Heart left ventricle (tissue), 16 donors: ENCODE data around the gene AFMID. TPM values are rescaled to one million over a fixed set of nuclear protein-coding genes. Genes with fewer than 3 reads are reported as not detected.

Source experiments
- ATAC-seq, 4 donors: fragments of 200-7000 bp; cut with Tn5 transposase; one replicate each; pipeline ENCODE4 v1.9.1; 2020 to 2022; ENCODE audit warnings: moderate library complexity in 4 of 4, mild to moderate bottlenecking in 3 of 4, moderate number of reproducible peaks in 1 of 4
- DNase-seq, 5 donors: peaks; one replicate each; pipeline ENCODE4 v3.0.0-alpha.2; 2020
- H3K27ac ChIP-seq, 12 donors: fragments of 200-600 bp; sonication (generic) in 4 of 12; one replicate each; pipeline versions ENCODE4 v1.5.0 to v1.8.0; 2016 to 2022; ENCODE audit warnings: mild to moderate bottlenecking in 2 of 12
- H3K27me3 ChIP-seq, 9 donors: fragments of 200-600 bp; sonication (generic) in 2 of 9; one replicate each; pipeline versions ENCODE4 v1.5.1 to v1.8.0; 2016 to 2022; ENCODE audit warnings: mild to moderate bottlenecking in 3 of 9
- H3K36me3 ChIP-seq, 9 donors: fragments of 200-600 bp; sonication (generic) in 2 of 9; one replicate each; pipeline versions ENCODE4 v1.5.0 to v1.8.0; 2018 to 2022; ENCODE audit warnings: mild to moderate bottlenecking in 2 of 9
- H3K4me1 ChIP-seq, 12 donors: fragments of 200-600 bp; sonication (generic) in 4 of 12; one replicate each; pipeline versions ENCODE4 v1.5.0 to v1.8.0; 2016 to 2022; ENCODE audit warnings: mild to moderate bottlenecking in 3 of 12
- H3K4me3 ChIP-seq, 12 donors: fragments of 200-600 bp; sonication (generic) in 4 of 12; one replicate each; pipeline versions ENCODE4 v1.5.0 to v1.8.0; 2017 to 2022; ENCODE audit warnings: mild to moderate bottlenecking in 9 of 12, moderate library complexity in 4 of 12
- H3K9me3 ChIP-seq, 12 donors: fragments of 200-600 bp; sonication (generic) in 4 of 12; one replicate each; pipeline versions ENCODE4 v1.5.0 to v1.8.0; 2016 to 2022; ENCODE audit warnings: mild to moderate bottlenecking in 1 of 12
- CTCF ChIP-seq, 12 donors: fragments of 200-600 bp; sonication (generic) in 4 of 12; IDR thresholded peaks; one replicate each; pipeline versions ENCODE4 v1.5.0 to v1.8.0; 2018 to 2022; ENCODE audit warnings: antibody characterized with exemption in 12 of 12, mild to moderate bottlenecking in 5 of 12
- POLR2A ChIP-seq, 2 donors: fragments of 450-650 bp; IDR thresholded peaks; one replicate each; pipeline ENCODE4 v1.6.1; 2017; ENCODE audit warnings: antibody characterized with exemption in 2 of 2, mild to moderate bottlenecking in 2 of 2, moderate library complexity in 2 of 2
- WGBS, 4 donors: extraction: QIAGEN DNeasy Blood & Tissue Kit in 2 of 4; methylation state at CpG; one replicate each; pipeline versions ENCODE4 v1.1.5 to v1.1.7; 2013 to 2018; 5-methylcytosine and 5-hydroxymethylcytosine counted together
- intact Hi-C, 10 donors: fragments of 100-400 bp; cut with DNase I; formaldehyde crosslinking; loops; one replicate each; pipeline versions ENCODE4 v1.11.1 to v1.14.2; 2022
- polyA plus RNA-seq, 2 donors: library from polyadenylated mRNA; stranded (reverse); fragments of 200-250 nt; gene quantifications; one replicate each; pipeline ENCODE4 v1.2.3, GENCODE V29; 2013
- total RNA-seq, 9 donors: library from RNA; depleted of rRNA in 2 of 9; stranded (reverse); fragments of >200 nt in 2 of 9; fragmentation: NEBNext Ultra II Directional in 3 of 9; extraction: Animal tissue kit (Norgen Biotek cat#: 25700) in 3 of 9; gene quantifications; one replicate each; pipeline versions ENCODE4 v1.1.0 to v1.2.4, GENCODE V29; 2016 to 2023
- donor health status: ischemic (EF 13 %, LVEDD 7.1; RV severe dilation, severe dysfunction).
- donor health status: healthy with polysubstance abuse.
- donor health status: DM: no; HTN: yes; CAD: no.
- donor health status: DM: no; HTN: no; CAD: no.
- donor health status: ischemic (EF 25% LVEDD 6.9; RV normal size, moderate dysfunction).
- donor health status: ischemic (EF 25% LVEDD 5.7; RV mildly dilated, moderate dysfunction).
- donor health status: healthy.
- donor health status: DM: yes; HTN: yes; CAD: no.
- donor health status: ischemic (EF 35%, LVEDD 5.7; RV mildly dilated, moderate dysfunction).
- donor health status: nonischemic (EF 11% LVEDD 7.7; RV severe dilation, severe dysfunction).
- donor health status: DM: yes; HTN: yes; CAD: no.
- donor health status: PGD.
- donor health status: ischemic (EF 29% LVEDD 5.4; RV normal size, mild dysfunction).
- donor health status: nonischemic (EF 23%, LVEDD 6.1; RV moderate dilation, normal function).

AFMID gene
- total and polyA plus RNA-seq, 11 donors = 12.8 to 86.6 (median 30.2) TPM

- WGBS, 4 donors = 89 to 94% (median 92%) methylated on average over 6 of the region's 6 CpGs
- no peaks in the 10 kb centered on the region for H3K9me3 ChIP-seq
- peaks cover 0 to 8% (median 0%) of the 10 kb centered on the region in 12 donors for H3K4me1 ChIP-seq
- H3K36me3 ChIP-seq = peaks cover 0 to 44% (median 11%) of the 10 kb centered on the region in 9 donors
- intact Hi-C loops = no loop called here
- H3K4me3 ChIP-seq = no peak overlapping the region
- DNase-seq (no peak), ATAC-seq (no peak)
- no peak overlapping the region for H3K27ac ChIP-seq
- H3K27me3 ChIP-seq = no peaks in the 10 kb centered on the region
- TF ChIP-seq CTCF (IDR thresholded peaks at IDR 0.05) (no peak), POLR2A (IDR thresholded peaks at IDR 0.05) (no peak)
These were observed 13.3 kb downstream of the AFMID start for GRCh38 chr17:78200451-78200850.

GRCh38 chr17:78202666-78203065, 15.5 kb downstream of the AFMID start:
- peak overlapping the region in 6 of 12 donors; percentile 14 to 49 (median 25) for H3K27ac ChIP-seq
- ATAC-seq = peak in 3 of 4 donors; percentile 43 to 57 (median 55)

GRCh38 chr17:78204387-78205123, 17.4 kb downstream of the AFMID start:
- ATAC-seq = no peak
- Histone ChIP-seq H3K36me3 (peaks cover 0 to 28% (median 0%) of the 10 kb centered on the region in 9 donors), H3K9me3 (no peaks in the 10 kb centered on the region), H3K27ac (no peak overlapping the region), H3K27me3 (no peaks in the 10 kb centered on the region), H3K4me1 (peaks cover 0 to 8% (median 0%) of the 10 kb centered on the region in 12 donors), H3K4me3 (no peak overlapping the region)
- TF ChIP-seq POLR2A (IDR thresholded peaks at IDR 0.05) = no peak
- TF ChIP-seq CTCF (IDR thresholded peaks at IDR 0.05) = no peak
- intact Hi-C loops = no loop called here
- WGBS, 4 donors = 92 to 96% (median 95%) methylated on average over 18 to 22 of the region's 22 CpGs
- no peak for DNase-seq

More at GRCh38 chr17:78202666-78203065, 15.5 kb downstream of the AFMID start:
- 48 to 86% (median 79%) methylated on average over 8 of the region's 8 CpGs for WGBS, 4 donors
- no peak for TF ChIP-seq CTCF (IDR thresholded peaks at IDR 0.05)
- no peak for TF ChIP-seq POLR2A (IDR thresholded peaks at IDR 0.05)
- H3K36me3 ChIP-seq = peaks cover 0 to 31% (median under 1%) of the 10 kb centered on the region in 9 donors
- H3K4me3 ChIP-seq = no peak overlapping the region
- intact Hi-C loops = no loop called here
- DNase-seq = peak in 1 of 5 donors; percentile 43
- peaks cover 0 to 8% (median 0%) of the 10 kb centered on the region in 12 donors for H3K4me1 ChIP-seq
- H3K9me3 ChIP-seq = no peaks in the 10 kb centered on the region
- no peaks in the 10 kb centered on the region for H3K27me3 ChIP-seq

GRCh38 chr17:78205124-78205775, 18.1 kb downstream of the AFMID start:
- WGBS, 4 donors = 91 to 94% (median 93%) methylated on average over 13 to 17 of the region's 17 CpGs
- DNase-seq = no peak
- intact Hi-C loops = no loop called here
- Histone ChIP-seq H3K36me3 (peaks cover 0 to 28% (median 0%) of the 10 kb centered on the region in 9 donors), H3K27me3 (no peaks in the 10 kb centered on the region), H3K4me3 (no peak overlapping the region), H3K4me1 (peaks cover 0 to 8% (median 0%) of the 10 kb centered on the region in 12 donors), H3K9me3 (no peaks in the 10 kb centered on the region), H3K27ac (no peak overlapping the region)
- no peak for ATAC-seq
- TF ChIP-seq CTCF (IDR thresholded peaks at IDR 0.05) = no peak
- TF ChIP-seq POLR2A (IDR thresholded peaks at IDR 0.05) = no peak
